Measurements from ENCODE around the gene GGCX. TPM values are rescaled to one million over a fixed set of nuclear protein-coding genes. Genes with fewer than 3 reads are reported as not detected.

Gene GGCX
- total and polyA plus RNA-seq, 2 of the 13 experiments (the other 11 are each of a cell fraction or from before 2014, with no cell fraction given) = 72.5 to 103 TPM

GRCh38 chr2:85579266-85579935 is 18.1 kb upstream of the GGCX start (continued):
- TF ChIP-seq ZGPAT (CRISPR knock-in tag; IDR thresholded peaks at IDR 0.05) = 0 out of 2 replicates have a peak, but pooled peaks have one; percentile 23
- TF ChIP-seq ZNF343 (CRISPR knock-in tag; IDR thresholded peaks at IDR 0.05) = no peak
- no peak for TF ChIP-seq THAP7 (CRISPR knock-in tag; IDR thresholded peaks at IDR 0.05)
- no peak for TF ChIP-seq CCDC6 (CRISPR knock-in tag; IDR thresholded peaks at IDR 0.05)
- TF ChIP-seq RFX3 (CRISPR knock-in tag; IDR thresholded peaks at IDR 0.05) = no peak
- TF ChIP-seq ZNF781 (CRISPR knock-in tag; IDR thresholded peaks at IDR 0.05; ENCODE audit: borderline replicate concordance, not compliant biosample characterization) = no peak
- no peak for TF ChIP-seq FOXK2 (IDR thresholded peaks at IDR 0.05)
- no peak for TF ChIP-seq ZNF776 (CRISPR knock-in tag; IDR thresholded peaks at IDR 0.05)
- no peak for TF ChIP-seq SP4 (CRISPR knock-in tag; IDR thresholded peaks at IDR 0.05)
- no peak for TF ChIP-seq CC2D1A (CRISPR knock-in tag; IDR thresholded peaks at IDR 0.05)
- peak; percentile 26; the same call in 1 of the 2 replicates for TF ChIP-seq TFAP4 (IDR thresholded peaks at IDR 0.05; ENCODE audit: borderline replicate concordance, low read depth)
- no peak for TF ChIP-seq BRD4 (CRISPR knock-in tag; IDR thresholded peaks at IDR 0.05)
- TF ChIP-seq FOXC1 (CRISPR knock-in tag; IDR thresholded peaks at IDR 0.05; ENCODE audit: borderline replicate concordance) = no peak
- no peak for TF ChIP-seq ZNF329 (CRISPR knock-in tag; IDR thresholded peaks at IDR 0.05; ENCODE audit: low read depth)

Measured in HepG2 (cell line).